Measurements from ENCODE around the gene MYO19. TPM values are rescaled to one million over a fixed set of nuclear protein-coding genes. Genes with fewer than 3 reads are reported as not detected.

The MYO19 gene
- total RNA-seq, 1 donor from 2014 or later, result 42.5 TPM

- no peak for TF ChIP-seq CTCF (IDR thresholded peaks at IDR 0.05; ENCODE audit: insufficient read depth, low read length, poor library complexity, severe bottlenecking)
- Histone ChIP-seq H3K27me3 (ENCODE audit: control insufficient read depth, insufficient read depth, low read length) (no peaks in the 10 kb centered on the region), H3K36me3 (ENCODE audit: control insufficient read depth, insufficient read depth, low read length) (no peaks in the 10 kb centered on the region), H3K4me3 (ENCODE audit: low read depth, low read length) (no peak overlapping the region)
- DNase-seq (ENCODE audit: low read depth), result no peak
Measured at GRCh38 chr17:36498155-36498554, 36.5 kb downstream of the MYO19 start.

DNA sequence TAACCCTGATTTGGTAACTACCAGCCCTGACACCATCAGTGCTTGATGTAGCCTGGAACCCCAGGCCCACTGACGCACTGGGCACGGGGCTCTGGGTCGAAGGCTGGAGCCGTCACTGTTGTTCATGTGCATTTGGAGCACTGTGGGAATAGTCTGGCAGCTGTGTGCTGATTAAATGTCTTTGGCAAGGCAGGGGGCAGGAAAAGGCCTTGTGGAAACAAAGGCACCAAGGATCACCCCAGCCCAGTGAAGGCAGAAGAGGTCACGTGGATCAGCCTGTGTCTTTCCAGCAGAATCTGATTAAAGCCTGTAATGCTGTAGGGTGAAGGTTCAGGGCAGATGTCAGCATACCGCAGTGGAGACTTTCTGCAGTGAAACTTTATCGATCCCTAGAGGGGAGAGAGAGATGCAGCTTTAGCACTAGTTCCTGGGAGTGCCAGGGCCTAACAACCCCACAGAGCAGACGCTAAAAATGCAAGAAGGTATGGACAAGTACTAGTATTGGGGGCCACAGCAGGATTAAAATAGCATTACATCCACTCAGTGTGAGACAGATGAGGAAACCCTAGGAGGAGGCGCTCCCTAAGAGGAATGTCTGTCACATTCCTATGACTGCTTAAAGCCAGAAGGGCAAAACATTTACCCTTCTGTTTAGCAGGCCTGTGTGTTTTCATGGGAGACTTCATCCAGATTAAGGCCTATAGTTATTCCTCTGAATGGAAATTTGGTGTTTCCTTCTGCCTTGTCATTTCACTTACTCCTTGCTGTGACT, 38.5 kb downstream of the MYO19 start:
- no peak for DNase-seq (ENCODE audit: low read depth)
- no peak for TF ChIP-seq CTCF (IDR thresholded peaks at IDR 0.05; ENCODE audit: insufficient read depth, low read length, poor library complexity, severe bottlenecking)
- no peak overlapping the region for H3K4me3 ChIP-seq (ENCODE audit: low read depth, low read length)
- no peaks in the 10 kb centered on the region for H3K27me3 ChIP-seq (ENCODE audit: control insufficient read depth, insufficient read depth, low read length)
- no peaks in the 10 kb centered on the region for H3K36me3 ChIP-seq (ENCODE audit: control insufficient read depth, insufficient read depth, low read length)

DNA sequence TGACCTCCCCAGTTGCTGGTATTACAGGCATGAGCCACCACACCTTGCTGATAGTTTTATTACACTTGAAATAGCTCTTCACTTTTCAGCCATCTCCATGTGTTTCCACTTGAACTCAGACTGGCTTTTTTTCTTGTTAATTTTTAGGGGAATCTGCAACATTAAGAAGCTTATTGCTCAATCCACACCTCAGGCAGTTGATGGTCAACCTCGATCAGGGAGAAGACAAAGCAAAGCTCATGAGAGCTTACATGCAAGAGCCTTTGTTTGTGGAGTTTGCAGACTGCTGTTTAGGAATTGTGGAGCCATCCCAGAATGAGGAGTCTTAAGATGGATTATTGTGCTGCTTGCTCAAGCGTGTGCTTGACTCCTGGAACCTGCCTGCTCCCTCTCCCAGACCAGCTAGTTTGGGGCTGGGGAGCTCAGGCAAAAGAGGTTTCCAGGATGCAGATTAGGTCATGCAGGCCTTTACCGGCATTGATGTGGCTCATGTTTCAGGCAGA, 39.5 kb downstream of the MYO19 start:
- no peak for TF ChIP-seq CTCF (IDR thresholded peaks at IDR 0.05; ENCODE audit: insufficient read depth, low read length, poor library complexity, severe bottlenecking)
- H3K36me3 ChIP-seq (ENCODE audit: control insufficient read depth, insufficient read depth, low read length), result no peaks in the 10 kb centered on the region
- no peak overlapping the region for H3K4me3 ChIP-seq (ENCODE audit: low read depth, low read length)
- no peak for DNase-seq (ENCODE audit: low read depth)
- H3K27me3 ChIP-seq (ENCODE audit: control insufficient read depth, insufficient read depth, low read length), result no peaks in the 10 kb centered on the region

- no peak for DNase-seq (ENCODE audit: low read depth)
- H3K4me3 ChIP-seq (ENCODE audit: low read depth, low read length), result no peak overlapping the region
- TF ChIP-seq CTCF (IDR thresholded peaks at IDR 0.05; ENCODE audit: insufficient read depth, low read length, poor library complexity, severe bottlenecking), result no peak
- no peaks in the 10 kb centered on the region for H3K27me3 ChIP-seq (ENCODE audit: control insufficient read depth, insufficient read depth, low read length)
- H3K36me3 ChIP-seq (ENCODE audit: control insufficient read depth, insufficient read depth, low read length), result no peaks in the 10 kb centered on the region
Measured at GRCh38 chr17:36494674-36495073, 40.0 kb downstream of the MYO19 start.

GRCh38 chr17:36493956-36494355, 40.7 kb downstream of the MYO19 start:
- TF ChIP-seq CTCF (IDR thresholded peaks at IDR 0.05; ENCODE audit: insufficient read depth, low read length, poor library complexity, severe bottlenecking), result no peak
- no peaks in the 10 kb centered on the region for H3K36me3 ChIP-seq (ENCODE audit: control insufficient read depth, insufficient read depth, low read length)

More at GRCh38 chr17:36493956-36494355, 40.7 kb downstream of the MYO19 start:
- no peak for DNase-seq (ENCODE audit: low read depth)
- no peaks in the 10 kb centered on the region for H3K27me3 ChIP-seq (ENCODE audit: control insufficient read depth, insufficient read depth, low read length)
- H3K4me3 ChIP-seq (ENCODE audit: low read depth, low read length), result no peak overlapping the region
